Measurements from ENCODE around the gene SLC22A7.
A peak's percentile ranks its signal among the peaks of the same experiment; 100 is the strongest.

SLC22A7 gene

GRCh38 chr6:43286456-43286979 lies 11.5 kb upstream of the SLC22A7 start:
- Histone ChIP-seq H3K36me3 (ENCODE audit: insufficient read depth, low read length) (no peaks in the 10 kb centered on the region), H3K4me2 (ENCODE audit: low read depth, low read length, poor library complexity, severe bottlenecking) (no peak overlapping the region), H4K20me1 (ENCODE audit: insufficient read depth, low read length, poor library complexity, severe bottlenecking) (no peaks in the 10 kb centered on the region), H3K4me3 (ENCODE audit: low read length, poor library complexity, severe bottlenecking) (no peak overlapping the region), H3K27me3 (ENCODE audit: insufficient read depth, low read length, poor library complexity, severe bottlenecking) (no peaks in the 10 kb centered on the region), H3F3A (ENCODE audit: low read depth) (no peaks in the 10 kb centered on the region), H3K9me2 (replicated peaks; ENCODE audit: low read depth, low read length) (no peaks in the 10 kb centered on the region), H2AFZ (ENCODE audit: low read length) (no peak overlapping the region), H3K9me3 (ENCODE audit: insufficient read depth, low read depth, low read length) (no peaks in the 10 kb centered on the region), H3K79me2 (ENCODE audit: insufficient read depth, low read length) (no peaks in the 10 kb centered on the region), H3K9ac (ENCODE audit: low read depth, low read length, poor library complexity, severe bottlenecking) (no peak overlapping the region), H3K4me1 (ENCODE audit: insufficient read depth, low read length, poor library complexity, severe bottlenecking) (no peaks in the 10 kb centered on the region)
- TF ChIP-seq EZH2phosphoT487 (IDR thresholded peaks at IDR 0.05; ENCODE audit: borderline replicate concordance) (no peak), CTCF (conservative IDR thresholded peaks at IDR 0.05; ENCODE audit: low read length) (no peak)

- no peaks in the 10 kb centered on the region for H4K20me1 ChIP-seq (ENCODE audit: insufficient read depth, low read length, poor library complexity, severe bottlenecking)
- no peaks in the 10 kb centered on the region for H3K4me1 ChIP-seq (ENCODE audit: insufficient read depth, low read length, poor library complexity, severe bottlenecking)
- no peaks in the 10 kb centered on the region for H3F3A ChIP-seq (ENCODE audit: low read depth)
- no peak overlapping the region for H2AFZ ChIP-seq (ENCODE audit: low read length)
- no peaks in the 10 kb centered on the region for H3K36me3 ChIP-seq (ENCODE audit: insufficient read depth, low read length)
- H3K9me2 ChIP-seq (replicated peaks; ENCODE audit: low read depth, low read length) = no peaks in the 10 kb centered on the region
- no peaks in the 10 kb centered on the region for H3K79me2 ChIP-seq (ENCODE audit: insufficient read depth, low read length)
- H3K4me3 ChIP-seq (ENCODE audit: low read length, poor library complexity, severe bottlenecking) = no peak overlapping the region
- TF ChIP-seq EZH2phosphoT487 (IDR thresholded peaks at IDR 0.05; ENCODE audit: borderline replicate concordance) (no peak), CTCF (conservative IDR thresholded peaks at IDR 0.05; ENCODE audit: low read length) (peak; percentile 33; the same call in 1 of the 2 replicates)
- H3K27me3 ChIP-seq (ENCODE audit: insufficient read depth, low read length, poor library complexity, severe bottlenecking) = no peaks in the 10 kb centered on the region
- no peak overlapping the region for H3K4me2 ChIP-seq (ENCODE audit: low read depth, low read length, poor library complexity, severe bottlenecking)
- H3K9ac ChIP-seq (ENCODE audit: low read depth, low read length, poor library complexity, severe bottlenecking) = no peak overlapping the region
- H3K9me3 ChIP-seq (ENCODE audit: insufficient read depth, low read depth, low read length) = no peaks in the 10 kb centered on the region
Observed at GRCh38 chr6:43286980-43287716, 10.9 kb upstream of the SLC22A7 start.

GRCh38 chr6:43287717-43288679 lies 10.1 kb upstream of the SLC22A7 start:
- H3K36me3 ChIP-seq (ENCODE audit: insufficient read depth, low read length) = no peaks in the 10 kb centered on the region
- no peaks in the 10 kb centered on the region for H3K9me2 ChIP-seq (replicated peaks; ENCODE audit: low read depth, low read length)
- no peaks in the 10 kb centered on the region for H3F3A ChIP-seq (ENCODE audit: low read depth)
- no peak overlapping the region for H3K4me3 ChIP-seq (ENCODE audit: low read length, poor library complexity, severe bottlenecking)
- no peaks in the 10 kb centered on the region for H4K20me1 ChIP-seq (ENCODE audit: insufficient read depth, low read length, poor library complexity, severe bottlenecking)
- H3K4me1 ChIP-seq (ENCODE audit: insufficient read depth, low read length, poor library complexity, severe bottlenecking) = no peaks in the 10 kb centered on the region
- H3K9me3 ChIP-seq (ENCODE audit: insufficient read depth, low read depth, low read length) = no peaks in the 10 kb centered on the region
- H3K4me2 ChIP-seq (ENCODE audit: low read depth, low read length, poor library complexity, severe bottlenecking) = no peak overlapping the region
- no peak overlapping the region for H2AFZ ChIP-seq (ENCODE audit: low read length)
- H3K27me3 ChIP-seq (ENCODE audit: insufficient read depth, low read length, poor library complexity, severe bottlenecking) = no peaks in the 10 kb centered on the region
- no peak for TF ChIP-seq CTCF (conservative IDR thresholded peaks at IDR 0.05; ENCODE audit: low read length)
- no peak for TF ChIP-seq EZH2phosphoT487 (IDR thresholded peaks at IDR 0.05; ENCODE audit: borderline replicate concordance)
- H3K9ac ChIP-seq (ENCODE audit: low read depth, low read length, poor library complexity, severe bottlenecking) = no peak overlapping the region
- no peaks in the 10 kb centered on the region for H3K79me2 ChIP-seq (ENCODE audit: insufficient read depth, low read length)
